SIG-M5 treated with dmso at 0.1 percent for 504 hours (cell line): ENCODE results near the gene WNT3A.
A peak's percentile ranks its signal among the peaks of the same experiment; 100 is the strongest.

Experiments
- DNase-seq: peaks from one replicate; lab custom pipeline; 2025; ENCODE audit not compliant: unreplicated experiment; lab: John Stamatoyannopoulos, UW

Gene WNT3A

DNA sequence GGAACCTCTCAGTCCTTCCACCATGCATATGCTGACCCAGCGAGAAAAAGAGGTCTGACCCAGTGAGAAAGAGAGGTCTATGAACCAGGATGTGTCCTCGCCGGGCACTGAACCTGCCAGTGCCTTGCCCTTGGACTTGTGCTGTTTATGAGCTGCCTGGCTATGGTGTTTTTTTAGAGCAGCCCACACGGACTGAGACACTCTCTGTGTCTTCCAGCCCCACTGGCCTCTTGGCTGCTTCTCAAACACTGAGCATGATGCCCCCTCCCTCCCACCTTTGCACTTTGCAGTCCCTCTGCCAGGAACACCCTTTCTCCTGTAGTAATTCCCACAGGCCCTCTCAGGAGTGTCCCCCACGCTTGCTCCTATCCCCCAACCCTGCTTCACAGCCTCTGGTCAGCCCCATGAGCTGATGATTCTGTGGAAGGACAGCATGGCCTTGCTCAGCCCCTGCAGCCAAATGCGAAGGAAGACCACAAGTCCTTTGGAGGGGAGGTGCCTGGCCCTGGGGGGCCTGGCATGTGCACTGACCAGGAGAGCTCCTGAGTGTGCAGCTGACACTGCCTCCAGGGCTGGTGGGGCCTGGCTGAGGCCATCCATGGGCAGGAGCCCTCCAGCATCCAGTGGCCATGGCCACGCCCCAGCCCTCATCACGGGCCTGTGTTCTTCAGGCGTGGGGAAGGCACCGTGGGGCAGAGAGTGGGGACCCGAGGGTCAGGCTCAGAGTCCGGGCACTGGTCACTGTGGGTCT lies 23.8 kb downstream of the WNT3A start:
- no peak for DNase-seq

DNA sequence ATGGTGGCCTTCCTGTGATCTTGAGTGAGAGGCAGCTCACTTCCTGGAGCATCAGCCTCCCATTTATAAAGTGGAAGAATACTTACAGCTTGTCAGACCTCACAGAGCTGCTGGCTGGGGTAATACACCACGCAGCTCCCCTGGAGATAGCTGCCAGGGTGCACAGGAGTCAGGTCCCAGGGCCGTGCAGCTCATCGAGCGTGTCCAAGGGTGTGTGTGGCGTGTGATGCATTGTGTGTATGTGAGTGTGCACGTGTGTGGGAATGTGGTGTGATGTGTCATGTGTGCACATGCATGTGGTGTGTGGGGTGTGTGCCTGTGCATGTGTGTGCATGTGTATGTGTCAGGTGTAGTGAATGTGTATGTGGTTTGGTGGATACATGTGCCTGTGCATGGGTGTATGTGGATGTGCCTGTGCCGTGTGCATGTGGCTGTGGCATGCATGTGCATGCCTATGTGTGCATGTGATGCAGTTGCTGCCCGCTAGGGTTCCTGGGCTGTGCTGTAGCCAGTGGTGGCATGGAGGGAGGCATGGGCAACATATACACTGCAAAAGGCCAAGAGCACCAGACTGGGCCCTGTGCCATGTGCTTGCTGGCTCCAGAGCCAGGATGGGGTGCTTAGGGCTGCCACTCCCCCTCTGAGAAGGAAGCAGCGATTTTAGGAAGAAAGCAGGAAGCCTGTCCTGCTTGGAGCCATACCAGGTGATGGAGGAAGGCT lies 24.6 kb downstream of the WNT3A start:
- DNase-seq: no peak

DNA sequence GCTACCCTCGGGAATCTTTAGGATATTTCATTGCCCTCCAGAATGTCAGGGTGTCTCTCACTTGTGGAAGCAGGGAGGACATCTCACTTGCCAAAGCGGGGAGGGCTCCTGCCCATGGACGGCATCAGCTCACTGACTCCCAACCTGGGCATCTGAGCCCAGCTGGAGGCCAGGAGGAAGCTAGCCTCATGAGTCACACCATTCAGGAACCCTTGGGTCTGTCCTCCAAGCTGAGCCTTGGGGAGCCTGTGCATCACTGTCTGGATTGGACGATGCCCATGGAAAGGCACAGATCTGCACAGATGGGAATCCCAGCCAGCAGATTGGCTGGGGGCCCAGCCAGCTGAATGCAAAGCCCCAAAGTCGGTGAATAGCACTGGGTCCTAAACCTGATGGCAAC lies 25.2 kb downstream of the WNT3A start:
- DNase-seq: no peak

DNA sequence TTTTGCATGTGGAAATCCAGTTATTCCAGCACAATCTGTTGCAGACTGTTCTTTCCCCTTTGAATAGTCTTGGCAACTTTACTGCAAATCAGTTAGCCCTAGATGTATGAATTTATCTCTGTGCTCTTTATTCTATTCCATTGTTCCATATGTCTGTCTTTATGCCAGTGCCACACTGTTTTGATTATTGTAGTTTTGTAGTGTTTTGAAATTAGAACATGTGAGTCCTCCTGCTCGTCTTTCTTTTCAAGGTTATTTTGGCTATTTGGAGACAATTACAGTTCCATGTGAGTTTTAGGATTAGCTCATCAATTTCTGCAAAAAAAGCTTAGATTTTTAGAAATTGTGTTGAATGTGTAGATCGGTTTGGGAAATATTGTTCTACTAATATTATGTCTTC lies 26.6 kb downstream of the WNT3A start:
- no peak for DNase-seq

DNA sequence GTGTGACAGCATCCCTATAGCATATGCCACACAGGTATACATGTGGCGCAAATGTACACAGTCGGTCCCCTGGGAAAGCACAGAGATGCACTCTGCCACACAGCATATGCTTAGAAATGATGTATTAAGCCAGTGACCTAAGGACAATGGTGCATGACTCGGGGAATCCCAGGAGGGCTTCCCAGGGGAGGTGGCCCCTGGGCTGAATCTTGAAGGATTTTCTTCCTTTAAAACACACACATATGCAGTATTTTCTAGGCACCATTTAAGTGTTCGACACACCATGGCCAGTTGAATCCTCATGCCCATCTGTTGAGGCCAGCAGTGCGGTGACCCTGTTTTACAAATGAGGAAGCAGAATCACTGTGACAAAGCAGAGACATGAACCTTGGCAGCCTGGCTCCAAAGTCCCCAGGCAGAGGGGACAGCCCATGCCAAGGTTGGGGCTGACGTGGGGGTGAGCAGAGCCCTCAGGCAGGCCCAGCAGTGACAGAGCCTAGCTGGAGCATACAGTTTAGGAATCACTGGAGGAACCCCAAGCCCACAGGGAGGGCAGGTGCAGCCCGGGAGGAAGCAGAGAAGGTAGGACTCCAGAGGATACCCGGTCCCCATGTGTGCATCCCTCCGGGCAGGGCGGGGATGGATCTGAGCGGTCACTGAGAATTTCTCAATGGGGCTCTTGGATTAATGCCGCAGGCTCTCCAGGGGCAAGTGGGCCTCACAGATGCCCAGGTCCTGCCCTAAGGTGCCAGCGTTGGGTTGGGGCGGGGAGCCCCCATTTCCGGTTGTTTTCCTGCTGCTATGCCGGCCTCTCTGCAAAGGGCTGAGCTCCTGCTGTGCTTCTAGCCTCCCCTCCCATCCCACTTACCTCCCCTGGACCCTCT lies 28.4 kb downstream of the WNT3A start:
- DNase-seq: no peak

DNA sequence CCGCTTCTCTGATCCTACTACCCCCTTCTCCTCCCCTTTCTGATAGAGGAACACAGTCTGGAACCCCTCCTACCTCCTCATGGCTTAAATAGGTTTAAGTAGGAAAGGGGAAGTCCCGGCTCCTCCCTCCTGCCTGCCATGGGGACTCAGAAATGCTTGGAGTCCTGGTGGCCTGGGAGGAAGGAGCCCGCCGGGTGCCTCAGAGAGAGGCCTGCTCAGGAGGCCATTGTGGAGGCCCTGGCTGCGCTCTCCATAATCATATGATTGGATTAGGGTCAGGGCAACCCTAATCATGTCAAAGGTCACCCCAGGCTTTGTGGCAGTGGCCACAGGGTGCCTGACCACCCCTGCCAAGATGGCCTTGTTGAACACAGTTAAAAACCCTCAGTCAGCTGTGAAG lies 29.0 kb downstream of the WNT3A start:
- DNase-seq: peak; percentile 31

DNA sequence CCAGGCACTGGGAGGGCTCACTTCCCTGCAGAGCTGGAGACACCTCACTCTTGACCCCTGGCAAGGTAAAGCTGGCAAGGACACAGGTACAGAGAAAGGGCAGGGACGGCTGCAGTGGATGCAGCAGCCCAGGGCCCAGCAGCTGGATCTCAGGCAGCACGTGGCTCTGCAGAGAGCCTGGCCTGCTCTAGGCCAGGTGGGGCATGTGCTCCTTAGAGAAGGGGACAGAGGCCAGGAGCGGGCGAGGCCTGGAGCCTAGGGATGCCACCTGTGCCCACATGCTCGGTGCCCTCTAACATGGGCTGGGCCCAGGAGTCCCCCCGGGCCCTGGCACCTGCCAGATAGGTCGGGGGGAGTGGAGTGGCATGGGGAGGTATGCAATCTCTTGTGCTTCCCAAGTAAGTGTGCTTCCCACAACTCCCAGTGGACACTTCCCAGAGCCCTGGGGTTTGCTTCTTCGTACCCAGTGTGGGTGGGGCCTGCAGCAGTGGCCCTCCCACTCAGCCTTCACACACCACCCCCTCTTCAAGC lies 30.0 kb downstream of the WNT3A start:
- no peak for DNase-seq

DNA sequence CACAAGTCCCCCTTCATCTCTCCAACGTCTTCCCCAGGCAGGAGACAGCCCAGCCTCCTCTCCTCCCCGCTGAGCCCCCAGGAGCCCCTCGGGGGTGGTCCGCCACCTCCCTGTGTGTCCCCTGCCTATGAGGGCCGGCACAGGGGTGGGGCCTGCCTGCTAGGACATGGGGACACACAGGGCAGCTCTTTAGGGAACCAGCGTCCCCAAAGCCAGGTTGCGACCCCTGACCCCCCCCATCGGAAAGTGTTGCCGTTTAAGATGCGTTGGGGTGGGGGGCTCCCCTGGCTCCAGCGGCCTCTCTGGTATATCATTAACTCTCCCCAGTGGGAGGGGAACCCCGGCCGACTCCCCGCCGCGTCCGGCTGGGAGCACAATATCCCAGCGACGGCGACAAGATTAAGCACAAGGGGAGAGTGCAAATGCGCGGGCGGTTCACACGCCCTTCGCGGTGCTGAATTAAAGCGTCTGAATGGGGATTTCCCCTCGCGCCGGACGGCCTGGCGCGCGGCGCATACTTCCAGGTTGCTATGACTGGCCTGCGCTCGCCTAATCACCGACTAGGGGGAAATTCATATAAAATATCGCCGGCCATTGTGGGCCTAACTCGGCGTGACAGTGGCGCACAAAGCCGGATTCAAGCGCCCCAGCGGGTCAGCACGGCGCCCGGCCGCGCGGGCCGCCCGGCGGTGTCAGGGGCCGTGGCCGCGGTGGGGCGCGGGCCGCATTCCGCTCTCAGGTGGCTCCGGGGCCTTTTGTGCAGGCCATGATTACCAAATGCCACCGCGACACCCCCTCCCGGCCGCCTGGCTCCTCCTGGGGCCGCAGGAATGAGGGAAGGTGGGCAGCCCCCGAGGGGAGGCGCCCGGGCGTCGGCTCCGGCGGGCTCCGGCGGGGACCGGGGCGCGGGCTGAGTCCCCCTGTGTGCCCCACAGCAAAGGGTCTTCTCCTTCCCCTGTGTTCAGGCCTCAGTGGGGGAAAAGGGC lies 30.9 kb downstream of the WNT3A start:
- DNase-seq: no peak

DNA sequence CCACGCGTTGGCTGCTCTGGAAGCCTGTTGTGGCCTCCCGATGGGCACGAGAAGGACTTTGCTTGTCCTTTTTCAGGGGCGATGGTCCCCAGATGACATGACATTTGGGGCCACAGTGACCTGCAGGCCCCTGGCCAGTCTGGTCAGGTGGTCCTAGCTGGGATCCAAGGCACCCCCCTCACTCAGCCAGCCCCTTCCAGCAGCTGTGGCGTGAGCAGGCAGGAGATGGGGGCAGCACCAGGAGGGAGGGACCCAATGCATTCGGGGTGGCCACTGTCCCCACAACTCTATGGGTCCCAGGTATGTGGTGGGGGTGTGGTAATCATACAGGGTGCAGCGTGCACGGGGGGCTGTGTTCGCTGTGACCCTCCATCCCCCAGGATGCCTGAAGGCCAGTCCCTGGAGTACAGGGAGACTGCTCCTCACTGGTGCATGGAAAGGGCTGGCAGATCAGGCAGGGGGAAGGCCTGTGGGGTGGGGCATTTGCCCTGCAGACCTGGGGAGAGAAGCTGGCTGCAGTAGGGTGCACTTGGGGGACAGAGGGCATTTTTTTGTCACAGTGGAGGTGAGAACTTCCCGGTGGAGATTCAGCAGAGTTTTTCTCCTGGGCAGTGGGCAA lies 31.7 kb downstream of the WNT3A start:
- DNase-seq: no peak

DNA sequence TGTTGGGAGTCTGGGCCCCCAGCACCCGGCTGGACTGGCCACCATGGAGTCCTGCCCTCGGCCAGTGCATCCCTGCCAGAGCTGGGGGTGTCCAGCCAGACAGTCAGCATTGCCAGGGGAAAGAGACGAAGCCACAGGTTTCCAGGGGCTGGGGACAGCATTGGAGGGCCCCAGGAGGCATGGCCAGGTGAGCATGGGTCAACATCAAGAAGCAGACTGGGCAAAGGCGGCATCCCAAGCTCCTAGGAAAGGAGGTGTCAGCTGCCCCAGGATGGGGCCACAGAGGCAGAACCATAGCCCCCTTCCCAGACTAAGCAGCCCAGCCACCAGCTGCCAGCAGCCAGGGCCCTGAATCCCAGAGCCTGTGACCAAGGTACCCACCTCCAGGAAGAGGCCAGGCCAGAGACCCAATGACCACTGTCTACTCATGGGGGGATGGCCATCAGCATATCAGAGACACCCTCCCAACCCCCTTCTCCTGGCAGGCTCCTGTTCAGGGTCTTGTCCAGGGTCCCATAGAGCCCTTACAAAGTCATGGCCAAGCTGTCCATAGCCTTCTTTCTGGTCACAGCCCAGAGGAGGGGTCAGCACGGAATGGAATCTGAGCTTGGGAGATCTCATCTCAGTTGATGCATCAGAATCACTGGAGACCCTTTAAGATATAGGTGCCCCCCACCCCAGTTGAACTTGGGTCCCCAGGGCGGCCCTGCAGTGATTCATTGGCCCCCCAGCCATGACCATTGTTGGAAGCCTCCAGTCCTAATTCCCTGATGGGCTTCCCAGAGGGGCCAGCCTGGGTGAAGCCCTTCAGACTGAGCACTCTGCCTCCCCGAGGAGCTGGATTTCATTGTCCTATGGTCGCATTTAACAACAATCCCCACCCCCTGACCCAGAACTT lies 32.5 kb downstream of the WNT3A start:
- DNase-seq: no peak

DNA sequence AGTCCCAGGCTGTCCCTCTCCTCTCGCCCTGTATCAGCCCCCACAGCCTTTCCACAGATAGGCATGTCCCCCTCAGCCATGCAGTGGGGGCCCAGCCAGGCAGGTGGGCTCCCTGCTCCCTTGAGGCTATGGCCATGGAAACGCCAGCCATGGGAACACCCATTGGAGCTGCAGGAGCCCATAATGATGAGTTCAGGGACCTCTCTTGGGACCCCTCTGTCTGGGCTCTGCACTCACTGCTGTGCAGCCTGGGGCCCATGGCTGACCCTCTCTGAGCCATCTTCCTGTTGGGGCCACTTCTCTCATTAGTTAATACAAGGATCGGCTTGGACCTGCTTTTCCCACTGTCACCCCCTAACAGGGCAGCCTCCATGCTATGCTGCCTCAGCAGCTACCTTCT lies 33.2 kb downstream of the WNT3A start:
- no peak for DNase-seq

DNA sequence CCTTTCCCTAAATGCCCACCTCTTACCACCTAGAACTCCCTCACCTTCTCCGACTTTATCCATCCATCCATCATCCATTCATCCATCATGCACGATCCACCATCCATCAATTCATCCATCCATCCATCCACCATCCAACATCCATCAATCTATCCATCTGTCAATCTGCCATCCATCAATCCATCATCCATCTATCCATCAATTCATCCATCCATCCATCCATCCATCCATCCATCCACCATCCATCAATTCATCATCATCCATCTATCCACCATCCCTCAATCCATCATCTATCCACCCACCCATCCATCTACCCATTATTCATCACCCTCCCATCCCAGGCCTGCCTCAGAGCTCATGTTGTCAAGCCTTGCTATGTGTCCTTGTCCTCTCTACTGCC lies 34.5 kb downstream of the WNT3A start:
- no peak for DNase-seq

DNA sequence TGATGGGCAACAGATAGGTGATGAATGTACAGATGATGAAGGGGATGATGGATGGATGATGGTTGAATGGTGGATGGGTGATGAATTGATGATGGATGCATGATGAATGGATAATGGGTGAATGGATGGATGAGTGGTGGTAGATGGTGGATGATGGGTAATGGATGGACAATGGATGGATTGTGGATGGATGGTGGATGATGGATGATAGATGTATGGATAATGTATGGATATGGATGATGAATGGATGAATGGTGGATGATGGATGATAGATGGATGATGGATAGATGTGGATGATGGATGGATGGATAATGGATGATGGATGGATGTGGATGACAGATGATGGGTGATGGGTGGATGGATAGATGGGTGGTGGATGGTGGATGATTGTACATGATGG lies 35.7 kb downstream of the WNT3A start:
- no peak for DNase-seq

DNA sequence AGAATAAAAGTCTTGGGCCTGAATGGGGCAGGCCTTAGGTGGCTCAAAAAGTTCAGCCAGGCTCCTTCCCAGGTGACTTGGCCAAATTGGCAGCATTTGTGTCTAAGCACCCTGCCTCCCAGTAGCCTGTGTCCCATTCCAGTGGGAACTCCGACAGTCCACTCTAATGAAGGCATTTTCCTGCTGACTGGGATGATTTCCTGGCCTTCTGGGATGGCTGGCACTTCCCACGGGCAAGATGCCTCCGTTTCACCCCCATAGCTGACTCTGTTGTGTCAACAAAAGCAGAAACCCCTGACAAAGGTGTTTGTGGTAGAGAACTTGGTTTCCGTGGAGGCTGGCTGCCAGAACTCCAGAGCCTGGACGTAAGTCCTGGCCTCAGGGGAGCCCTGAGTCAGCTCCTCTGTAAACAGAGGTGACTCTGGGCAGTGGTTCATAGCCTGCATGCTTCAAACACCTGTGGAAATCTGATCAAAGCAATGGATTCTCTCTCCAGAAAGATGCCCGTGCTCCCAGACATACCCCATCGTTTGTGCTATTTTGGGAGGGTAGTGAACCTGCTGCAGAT lies 36.6 kb downstream of the WNT3A start:
- no peak for DNase-seq

DNA sequence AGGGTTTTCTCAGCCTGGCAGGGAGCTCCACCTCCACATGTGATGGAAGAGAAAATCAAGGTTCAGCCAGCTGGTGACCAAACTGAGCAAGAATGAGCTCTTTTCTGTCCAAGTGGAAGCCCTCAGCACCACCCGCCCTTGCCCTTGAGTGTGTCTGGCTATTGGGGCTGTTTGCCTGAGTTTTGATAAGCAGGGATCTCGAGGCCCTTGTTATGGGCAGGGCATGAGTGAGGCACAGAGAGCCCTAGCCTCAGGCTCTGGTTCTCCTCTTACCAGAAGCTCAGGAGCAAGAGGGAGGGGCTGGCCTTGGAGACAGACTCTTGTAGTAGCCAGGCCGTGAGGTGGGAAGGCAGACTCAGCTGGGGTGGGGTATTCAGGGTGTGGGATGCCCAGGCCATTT lies 38.2 kb downstream of the WNT3A start:
- DNase-seq: no peak

DNA sequence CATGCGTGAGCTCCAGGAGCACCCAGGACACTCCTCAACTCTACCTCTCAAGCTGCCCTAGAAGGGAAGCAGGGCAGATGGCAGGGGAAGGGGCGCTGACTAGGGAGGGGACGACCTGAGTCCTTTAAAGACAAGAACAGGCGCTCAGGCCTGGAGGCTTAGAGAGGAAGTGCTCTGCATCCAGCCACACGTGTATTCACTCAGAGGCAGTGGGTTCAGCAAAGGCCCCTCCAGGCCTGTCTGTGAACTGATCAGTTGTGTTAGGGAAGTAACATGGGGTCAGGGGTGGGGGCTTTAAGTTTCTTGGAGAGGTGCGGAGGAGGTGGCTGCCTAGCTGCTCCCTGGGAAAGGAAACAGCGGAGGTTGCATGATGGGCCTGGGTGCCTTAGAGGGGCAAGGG lies 38.6 kb downstream of the WNT3A start:
- no peak for DNase-seq

DNA sequence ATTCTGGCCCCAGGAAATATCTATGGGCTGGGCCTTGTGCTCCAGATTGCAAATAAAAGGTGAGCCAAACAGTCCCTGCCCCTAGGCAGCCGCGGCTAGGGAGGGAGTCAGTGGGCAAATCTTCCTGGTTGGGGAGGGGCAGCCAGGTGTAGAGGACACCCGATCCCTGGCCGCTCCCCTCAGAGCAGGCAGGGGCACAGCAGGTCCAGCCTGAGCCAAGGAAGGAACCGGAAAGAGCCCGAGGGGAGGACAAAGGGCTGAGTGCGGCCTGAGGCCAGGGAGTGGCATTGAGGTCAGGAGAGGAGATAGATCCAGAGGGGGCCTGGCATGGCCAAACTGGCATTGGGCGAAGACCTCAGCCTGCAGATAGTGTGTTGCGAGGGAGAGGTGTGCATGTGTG lies 39.1 kb downstream of the WNT3A start:
- no peak for DNase-seq

DNA sequence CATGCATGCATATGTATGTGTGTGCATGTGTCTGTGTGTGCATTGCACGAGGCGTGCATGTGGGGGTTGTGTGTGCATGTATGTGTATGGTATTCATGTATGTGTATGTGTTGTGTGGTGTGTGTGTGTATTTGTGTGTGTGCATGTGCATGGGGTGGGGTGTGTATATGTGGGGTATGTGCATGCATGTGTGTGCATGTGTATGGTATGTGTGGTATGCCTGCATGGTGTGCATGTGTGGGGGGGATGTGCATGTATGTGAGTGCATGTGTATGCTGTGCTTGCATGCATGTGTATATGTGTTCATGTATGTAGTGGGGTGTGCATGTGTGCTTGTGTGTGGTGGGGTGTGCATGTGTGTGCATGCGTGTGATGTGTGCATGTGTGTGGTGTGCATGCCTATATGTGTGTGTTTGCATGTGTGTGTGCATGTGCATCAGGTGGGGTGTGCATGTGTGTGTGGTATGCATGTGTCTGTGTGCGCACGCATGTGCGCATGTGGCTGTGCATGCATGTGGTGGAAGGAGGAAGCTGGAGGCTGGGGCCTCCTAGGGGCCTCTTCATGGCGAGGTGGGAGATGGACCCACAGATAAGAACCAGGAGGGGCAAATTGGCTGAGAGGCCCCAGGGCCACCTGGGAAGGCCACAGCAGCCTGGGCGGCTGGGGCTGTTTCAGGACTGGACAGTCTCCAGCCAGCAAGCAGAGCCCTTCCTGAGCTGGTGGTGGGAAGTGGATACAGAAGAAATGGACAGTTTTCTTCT lies 39.8 kb downstream of the WNT3A start:
- no peak for DNase-seq
